HG03066 (cell line): ENCODE measurements around the gene ZNF507.

ENCODE experiments used
- ATAC-seq: cut with Tn5 transposase; IDR thresholded peaks from one replicate; pipeline ENCODE4 v1.9.1; 2021; ENCODE audit warnings: low read depth; ENCODE audit not compliant: unreplicated experiment

The ZNF507 gene

DNA sequence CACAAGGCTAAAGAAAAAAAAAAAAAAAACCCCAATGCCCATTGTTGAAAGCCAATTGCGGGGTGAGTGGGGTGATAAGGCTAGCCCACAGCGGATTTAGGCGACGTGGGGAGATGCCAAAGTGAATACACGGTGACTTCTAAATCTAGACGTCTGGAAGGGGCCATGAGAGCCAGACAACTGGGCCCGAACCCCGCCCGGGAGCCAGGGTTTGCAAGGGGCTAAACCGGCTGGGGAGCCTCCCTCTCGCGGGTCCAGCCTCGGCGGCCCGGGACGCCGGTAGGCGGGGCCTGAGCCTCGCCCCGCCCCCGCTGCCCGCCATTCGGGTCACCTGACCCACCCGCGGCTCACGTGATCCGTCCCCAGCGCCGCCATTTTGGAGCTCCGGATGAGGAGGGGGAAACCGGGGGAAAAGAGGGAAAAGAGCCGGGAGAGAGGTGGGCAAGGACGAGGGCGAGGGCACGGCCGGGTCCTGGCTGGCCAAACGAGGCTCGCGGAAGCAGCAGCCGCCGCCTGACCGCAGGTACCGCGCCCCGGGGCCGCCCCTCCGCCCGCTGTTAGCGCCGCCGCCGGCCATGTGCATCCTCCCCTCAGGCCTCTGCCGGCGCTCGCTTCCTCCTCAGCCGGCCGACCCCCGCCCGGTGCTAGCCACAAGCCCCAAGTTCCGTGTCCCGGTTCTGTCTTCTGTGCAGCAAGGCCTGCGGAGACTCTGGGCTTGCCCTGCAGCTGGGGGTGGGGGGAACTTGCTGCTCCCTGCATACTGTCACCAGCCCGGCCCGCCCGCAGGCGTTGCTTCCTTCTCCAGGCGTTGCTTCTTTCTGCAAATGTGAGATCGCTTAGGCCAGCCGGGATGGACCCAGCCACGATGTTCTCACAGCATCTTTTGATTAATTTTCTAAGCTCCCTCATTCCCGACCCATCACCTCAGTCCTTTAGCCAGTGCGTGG lies at the start of gene ZNF507:
Gene ZNF507 (plus strand): TSS at position 350 of the 947 bp plus-strand sequence. CDS start 7,221 bp downstream, outside the sequence.
- ATAC-seq, result peak; percentile 79

DNA sequence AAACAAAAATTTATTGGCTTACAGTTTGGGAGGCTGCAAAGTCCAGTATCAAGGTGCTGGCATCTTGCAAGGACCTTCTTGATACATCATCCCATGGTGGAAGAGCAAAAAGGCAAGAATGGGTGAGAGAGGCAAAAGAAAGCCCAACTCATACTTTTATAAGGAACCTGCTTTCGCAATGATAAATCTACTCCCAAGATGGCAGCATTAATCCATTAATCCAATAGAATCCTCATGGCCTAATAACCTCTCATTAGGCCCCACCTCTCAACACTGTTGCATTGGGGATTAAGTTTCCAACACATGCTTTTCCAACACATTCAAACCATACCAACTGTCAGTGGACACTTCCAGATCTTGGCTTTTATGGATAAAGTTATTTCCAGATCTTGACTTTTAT lies 48.7 kb upstream of the ZNF507 start:
- no peak for ATAC-seq

DNA sequence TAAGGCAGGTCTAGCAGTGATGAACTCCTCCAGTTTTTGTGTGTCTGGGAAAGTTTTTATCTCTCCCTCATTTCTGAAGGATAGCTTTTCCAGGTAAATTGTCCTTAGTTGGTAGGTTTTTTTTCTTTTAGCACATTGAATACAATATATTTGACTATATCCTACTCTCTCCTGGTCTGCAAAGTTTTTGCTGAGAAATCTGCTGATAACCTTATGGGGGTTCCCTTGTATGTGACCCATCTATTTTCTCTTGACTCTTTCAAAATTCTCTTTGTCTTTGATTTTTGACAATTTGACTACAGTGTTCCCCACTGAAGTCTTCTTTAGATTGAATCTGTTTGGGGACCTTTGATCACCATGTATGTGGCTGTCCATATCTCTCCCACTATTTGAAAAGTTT lies 42.6 kb upstream of the ZNF507 start:
- no peak for ATAC-seq

DNA sequence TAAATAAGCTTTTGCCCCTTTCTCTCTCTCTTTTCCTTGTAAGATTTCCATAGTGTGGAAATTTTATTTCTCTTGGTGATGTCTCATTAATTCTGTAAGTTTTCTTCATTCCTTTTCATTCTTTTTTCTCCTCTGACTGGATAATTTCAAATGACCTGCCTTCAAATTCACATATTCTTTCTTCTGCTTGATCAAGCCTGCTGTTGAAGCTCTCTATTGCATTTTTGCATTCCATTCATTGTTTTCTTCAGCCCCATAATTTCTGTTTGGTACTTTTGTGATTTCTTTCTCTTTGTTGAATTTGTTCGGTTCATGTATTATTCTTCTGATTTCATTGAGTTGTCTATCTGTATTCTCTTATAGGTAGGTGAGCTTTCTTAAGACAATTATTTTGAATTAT lies 42.2 kb upstream of the ZNF507 start:
- ATAC-seq, result no peak

DNA sequence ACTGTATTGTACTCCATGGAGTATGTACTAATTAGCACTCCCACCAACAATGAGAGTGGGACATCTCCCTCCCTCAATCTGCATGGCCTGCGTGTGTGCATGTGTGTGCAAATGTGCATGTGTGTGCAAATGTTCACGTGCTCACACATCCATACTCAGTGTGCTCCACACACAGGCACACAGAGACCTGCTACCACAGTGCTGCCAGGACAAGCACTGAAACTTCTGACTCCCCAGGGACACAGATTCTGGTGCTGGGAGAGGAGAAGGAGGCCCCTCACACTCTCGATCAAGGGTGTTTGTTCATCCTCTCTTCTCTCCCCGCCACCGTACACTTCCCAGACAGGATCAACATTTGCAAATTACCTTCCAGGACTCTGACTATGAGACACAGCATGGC lies 37.8 kb upstream of the ZNF507 start:
- no peak for ATAC-seq

DNA sequence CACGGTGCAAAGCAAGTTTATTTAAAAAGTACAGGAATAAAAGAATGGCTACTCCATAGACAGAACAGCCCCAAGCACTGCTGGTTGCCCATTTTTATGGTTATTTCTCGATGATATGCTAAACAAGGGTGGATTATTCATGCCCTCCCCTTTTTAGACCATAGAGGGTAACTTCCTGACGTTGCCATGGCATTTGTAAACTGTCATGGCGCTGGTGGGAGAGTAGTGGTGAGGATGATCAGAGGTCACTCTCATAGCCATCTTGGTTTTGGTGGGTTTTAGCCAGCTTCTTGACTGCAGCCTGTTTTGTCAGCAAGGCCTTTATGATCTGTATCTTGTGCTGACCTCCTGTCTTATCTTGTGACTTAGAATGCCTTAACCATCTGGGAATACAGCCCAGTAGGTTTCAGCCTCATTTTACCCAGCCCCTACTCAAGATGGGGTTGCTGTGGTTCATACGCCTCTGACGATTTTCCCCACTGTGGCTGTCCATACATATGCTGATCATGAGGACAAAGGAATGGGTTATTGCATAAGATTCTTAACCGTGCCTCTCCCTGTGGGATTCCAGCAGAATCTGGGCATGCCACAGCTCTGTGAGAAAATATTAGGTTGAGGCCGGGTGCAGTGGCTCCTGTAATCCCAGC lies 36.9 kb upstream of the ZNF507 start:
- no peak for ATAC-seq

DNA sequence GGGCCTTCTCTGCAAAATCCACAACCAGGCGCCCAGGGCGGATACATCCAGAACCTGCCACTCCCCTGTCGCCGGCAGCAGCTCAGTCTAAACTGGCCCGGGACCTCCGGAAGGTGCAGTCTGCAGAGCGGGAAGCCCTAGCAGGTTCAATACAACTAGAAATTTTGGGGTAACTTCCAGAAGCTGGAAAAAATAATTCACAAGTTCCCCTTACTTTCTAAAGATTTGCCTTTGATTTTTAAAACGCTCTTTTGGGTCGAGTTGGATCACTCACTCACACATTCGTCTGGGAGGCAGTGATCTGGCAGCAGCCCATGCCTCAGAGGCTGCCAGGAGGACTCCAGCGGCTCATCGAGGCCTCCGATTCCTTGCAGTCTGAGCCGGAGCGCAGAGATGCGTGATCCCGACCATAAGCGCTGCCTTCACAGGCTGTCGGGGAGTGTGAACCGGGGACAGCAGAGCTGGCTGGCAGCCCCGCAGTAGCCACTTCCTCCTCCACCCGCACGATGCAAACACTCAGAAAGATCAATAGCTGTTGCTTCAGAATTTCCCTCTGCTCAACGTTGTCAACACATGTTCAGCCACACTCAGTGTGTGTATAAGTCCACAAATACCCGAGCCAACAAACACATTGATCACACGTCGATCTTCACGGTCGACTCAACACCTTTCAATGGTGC lies 35.6 kb upstream of the ZNF507 start:
- no peak for ATAC-seq

DNA sequence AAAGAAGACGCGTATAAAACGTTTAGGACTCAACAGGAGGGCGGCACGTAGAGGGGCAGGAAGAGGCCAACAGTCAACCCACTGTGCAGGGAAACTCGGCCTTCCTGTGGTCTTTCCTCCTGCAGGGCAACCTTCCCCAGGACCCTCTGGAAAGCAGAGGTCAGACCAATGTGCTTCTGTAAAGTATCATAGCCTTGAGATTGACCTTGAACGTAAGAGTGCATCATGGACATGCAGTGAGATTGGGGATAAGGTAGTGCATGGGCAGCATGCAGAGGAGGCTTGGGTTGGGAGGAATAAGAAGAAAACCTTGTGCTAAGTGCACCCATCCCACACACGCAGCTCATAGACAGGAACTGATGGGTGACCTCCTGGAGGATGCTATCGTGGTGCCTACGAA lies 34.0 kb upstream of the ZNF507 start:
- ATAC-seq, result no peak

DNA sequence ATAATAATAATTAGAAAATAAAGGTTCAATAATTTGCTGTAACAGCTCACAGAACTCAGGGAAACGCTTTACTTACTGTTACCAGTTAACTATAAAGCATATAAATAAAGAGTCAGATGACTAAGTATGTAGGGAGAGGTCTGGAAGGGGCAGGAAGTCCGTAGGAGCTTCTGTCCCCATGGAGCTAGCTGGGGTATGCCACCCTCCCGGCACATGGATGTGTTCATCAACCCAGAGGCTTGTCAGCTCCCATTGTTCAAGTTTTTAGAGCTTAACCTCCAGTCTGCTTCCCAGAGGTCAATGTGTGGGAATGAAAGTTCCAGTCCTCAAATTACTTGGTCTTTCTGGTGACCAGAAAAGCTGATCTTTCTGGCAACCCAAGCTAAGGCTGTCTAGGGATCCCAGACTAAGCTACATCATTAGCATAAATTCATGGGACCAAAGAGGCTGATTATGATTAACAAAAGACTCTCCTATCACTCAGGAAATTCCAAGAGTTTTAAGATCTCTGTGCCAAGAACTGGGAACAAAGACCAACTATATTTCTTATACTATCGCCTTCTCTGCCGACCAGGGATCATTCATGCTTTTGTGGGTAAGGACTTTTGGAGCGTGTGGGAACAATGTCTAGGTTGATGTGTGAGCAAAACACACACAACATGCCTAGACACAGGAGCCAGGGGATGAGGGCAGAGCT lies 31.7 kb upstream of the ZNF507 start:
- no peak for ATAC-seq

DNA sequence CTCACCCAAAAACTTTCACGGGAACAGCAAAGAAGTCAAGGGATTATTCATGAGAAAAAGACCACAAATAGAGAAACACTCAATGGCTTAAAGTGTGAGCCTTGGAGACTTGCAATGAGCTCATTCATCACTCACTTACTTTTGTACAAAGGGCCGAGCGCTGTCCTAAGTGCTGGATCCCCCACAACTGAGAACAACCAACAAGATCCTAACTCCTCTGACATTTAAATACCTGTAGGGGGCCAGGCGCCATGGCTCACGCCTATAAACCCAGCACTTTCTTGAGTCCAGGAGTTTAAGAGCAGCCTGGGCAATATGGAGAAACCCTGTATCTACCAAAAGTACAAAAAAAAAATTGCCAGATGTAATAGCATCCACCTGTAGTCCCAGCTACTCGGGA lies 29.4 kb upstream of the ZNF507 start:
- no peak for ATAC-seq

DNA sequence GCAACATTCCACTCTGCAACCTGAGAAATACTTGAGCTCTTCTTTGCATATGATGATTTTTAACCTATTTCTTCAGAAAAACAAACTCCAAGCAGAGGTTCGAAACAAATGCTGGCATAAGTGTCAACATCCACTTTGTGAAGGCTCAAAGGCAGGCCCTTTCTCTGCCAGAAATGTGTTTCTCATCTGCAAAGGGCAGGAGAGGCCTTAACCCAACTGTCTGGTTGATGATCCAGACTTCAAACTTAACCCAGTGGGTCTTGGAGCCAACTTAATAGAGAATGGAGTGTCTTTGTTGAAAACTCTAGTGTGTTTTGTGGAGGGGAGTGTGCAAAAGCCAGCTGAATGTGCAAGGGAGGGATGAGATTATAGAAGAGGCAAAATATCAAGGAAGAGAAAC lies 28.3 kb upstream of the ZNF507 start:
- ATAC-seq, result no peak

DNA sequence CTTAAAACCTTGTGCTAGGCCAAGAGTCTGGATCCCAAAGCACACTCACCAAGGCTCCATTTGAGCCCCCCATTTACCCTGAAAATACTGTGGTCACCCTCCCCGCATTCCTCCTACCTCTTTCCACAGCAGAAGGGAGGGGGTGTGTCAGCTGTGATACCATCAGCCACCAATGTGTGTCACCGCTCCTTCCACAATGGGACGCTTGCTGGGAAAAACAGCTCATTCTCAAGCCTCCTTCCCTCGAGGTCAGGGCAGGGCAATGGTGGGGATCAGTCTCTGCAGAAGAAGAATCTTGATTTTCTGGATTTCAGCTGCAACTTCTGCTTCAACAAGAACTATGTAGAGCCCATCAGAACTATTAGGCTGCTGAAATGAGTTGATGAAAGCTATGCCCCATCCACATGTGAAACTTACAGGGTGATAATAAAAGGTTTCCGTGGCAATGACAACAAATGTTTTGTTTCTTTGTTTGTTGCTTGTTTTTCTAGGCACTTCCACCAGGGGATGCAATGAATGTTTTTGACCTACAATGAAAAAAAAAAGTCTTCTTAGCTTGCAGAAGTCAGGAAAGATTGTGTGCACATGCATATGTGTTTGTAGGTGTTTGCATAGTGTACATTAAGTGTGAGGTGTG lies 26.4 kb upstream of the ZNF507 start:
- ATAC-seq, result no peak

DNA sequence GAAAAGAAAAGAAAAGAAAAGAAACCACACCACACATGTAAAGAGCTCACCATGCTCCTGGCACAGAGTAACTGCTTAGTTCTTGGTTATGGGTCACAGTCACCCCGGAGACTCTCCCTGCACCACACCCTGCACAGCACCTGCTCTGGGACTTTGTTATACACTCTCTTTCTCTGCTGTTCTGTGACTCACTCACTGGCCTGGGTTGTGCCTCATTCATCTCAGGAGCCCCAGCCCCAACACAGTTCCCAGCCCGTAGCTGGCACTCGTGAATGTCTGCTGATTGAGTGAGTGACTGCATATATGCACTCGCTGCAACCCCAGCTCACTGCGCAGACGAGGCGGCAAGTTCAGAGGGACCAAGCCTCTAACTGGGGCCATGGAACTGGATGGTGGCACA lies 22.9 kb upstream of the ZNF507 start:
- ATAC-seq, result no peak

DNA sequence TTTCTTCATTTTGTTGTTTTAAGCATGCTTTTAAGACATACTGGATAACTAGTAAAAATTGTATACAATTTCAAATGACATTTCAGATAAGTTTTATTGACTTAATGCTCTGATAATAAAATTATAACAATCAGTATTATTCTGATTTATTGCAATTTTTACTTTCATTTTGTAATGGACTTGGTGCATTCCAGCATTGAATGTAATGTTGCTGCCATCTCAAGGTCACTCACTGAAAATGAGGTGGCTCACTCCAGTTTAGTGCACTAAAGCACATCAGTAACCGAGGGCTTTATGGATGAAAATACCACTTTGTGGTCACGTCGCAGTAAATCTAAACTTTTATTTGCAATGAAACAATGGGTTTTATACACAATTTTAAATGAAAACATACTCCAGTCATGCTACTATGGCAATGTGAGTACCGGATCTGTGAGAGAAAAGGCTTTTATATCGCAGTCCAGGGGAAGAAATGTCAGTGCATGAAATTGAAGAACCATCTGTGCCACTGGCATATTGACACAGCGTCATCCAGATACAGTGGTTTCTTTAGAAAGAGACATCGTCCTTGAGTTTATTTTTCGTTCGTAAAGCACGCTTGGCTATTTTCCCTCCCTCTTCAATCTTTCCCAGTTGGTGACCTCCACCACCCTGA lies 20.7 kb upstream of the ZNF507 start:
- no peak for ATAC-seq

DNA sequence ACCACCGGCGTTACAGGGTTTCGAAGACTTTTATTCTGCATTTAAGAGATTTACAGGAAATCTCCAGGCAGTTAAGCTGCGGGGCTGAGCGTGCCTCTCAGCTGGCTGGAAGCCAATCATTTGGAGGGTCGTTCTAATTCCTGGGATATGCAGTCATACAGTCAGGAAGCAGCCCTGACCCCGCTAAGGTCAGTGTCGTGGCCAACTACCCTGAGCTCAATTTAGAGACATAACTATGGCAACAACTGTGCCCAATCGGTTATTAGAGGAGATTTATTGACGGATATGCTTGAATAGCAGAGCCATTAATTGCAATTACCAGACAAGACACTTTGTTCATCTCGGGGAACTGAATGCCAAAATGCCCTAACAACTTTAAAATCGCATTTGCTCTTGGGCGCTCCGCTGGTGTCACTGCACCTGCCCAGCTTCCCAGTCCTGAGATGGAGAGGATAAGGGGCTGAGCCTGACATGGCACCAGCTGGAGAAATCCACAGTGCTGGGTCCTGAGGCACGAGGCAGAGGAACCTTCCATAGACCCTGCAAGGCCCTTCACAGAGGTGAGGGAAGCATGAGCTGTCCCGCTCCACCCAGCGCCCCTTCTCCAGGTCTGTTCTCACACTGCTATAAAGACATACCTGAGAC lies 15.1 kb upstream of the ZNF507 start:
- ATAC-seq, result no peak

DNA sequence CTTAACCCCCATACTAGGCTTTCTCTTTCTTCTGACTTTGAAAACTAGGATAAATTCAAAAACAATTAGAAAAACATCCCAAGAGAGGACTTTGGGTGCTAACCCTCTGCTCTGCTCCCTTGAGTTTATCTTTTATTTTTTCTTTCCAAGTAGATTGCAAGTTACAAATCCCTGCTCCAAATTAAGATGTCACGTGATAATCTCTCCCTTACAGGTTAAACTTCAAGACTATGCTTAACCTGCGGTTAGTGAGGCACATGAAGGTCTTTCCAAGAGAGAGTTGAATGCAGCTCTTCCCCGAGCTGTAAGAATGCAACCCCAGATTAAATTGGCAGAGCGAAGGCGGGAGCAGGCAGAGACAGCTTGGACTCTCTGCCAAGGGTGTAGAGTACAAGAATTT lies 12.2 kb upstream of the ZNF507 start:
- no peak for ATAC-seq

DNA sequence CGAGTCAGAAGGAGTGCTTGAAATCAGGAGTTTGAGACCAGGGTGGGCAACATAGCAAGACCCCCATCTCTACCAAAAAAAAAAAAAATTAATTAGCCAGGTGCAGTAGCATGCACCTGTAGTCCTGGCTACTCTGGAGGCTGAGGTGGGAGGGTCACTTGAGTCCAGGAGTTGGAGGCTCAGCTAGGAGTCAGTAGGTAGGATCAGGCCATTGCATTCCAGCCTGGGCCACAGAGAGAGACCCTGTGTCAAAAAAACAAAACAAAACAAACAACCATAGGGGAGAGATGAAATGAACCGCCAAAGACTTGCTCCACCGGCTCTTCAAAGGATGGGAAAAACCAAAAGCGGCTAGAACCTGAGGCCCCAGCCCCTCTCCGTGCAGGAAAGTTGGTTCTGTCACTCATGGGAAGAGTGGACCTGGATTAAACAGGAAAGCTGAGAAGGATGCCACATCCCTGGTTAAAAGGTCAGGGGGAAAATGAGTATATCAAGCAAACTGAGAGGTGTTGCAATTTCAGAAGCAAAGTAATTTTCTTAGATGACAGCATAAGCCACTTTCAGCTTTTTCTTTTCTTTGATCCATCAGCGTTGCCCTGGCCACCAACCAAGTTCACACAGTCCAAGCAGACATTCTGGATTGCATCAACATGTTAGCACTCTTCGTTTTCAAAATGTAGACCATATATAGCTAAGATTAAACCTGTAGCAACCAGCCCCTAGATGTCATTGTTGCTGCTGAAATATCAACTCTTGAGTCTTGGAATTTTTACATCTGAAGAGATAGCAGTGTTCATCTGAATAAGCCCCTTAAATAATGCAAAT lies 8.9 kb upstream of the ZNF507 start:
- ATAC-seq, result no peak

DNA sequence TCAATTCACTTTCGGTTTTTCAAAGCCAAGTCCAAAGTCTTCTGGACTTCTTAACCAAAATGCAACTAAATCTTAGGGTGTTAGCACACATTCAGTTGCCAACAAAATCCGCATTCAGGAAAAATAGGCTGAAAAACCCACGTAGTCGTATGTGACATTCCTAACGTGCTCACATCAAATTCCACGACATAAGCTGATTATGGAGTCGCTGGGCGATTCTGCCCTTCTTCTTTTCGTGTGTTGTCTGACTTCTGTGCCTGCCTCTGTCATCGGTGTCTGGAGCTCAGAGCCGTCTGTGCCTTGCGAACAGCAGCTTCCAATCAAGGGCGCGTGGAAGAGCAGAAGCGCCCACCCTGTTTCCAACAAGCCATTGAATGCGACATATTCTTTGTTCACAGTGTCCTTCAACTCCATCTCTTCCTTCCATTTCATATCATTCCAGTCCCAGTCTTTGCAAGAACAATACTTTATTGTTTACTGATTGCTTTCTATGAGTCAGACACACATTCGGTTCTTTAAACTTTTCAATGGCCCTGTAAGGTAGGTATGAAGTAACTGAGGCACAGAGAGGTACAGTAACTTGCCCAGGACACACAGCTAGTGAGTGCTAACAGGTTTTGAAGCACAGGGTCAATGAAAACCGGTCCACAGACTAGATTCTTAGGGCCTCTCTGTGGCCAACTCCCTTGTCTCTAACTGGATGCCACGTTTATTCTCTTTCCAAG lies 8.2 kb upstream of the ZNF507 start:
- no peak for ATAC-seq
